GM12892 (cell line): ENCODE data around the gene SPRY1.

ENCODE experiments used
- POLR2A ChIP-seq: IDR thresholded peaks from 2 replicates; pipeline ENCODE4 v1.6.1; 2011; ENCODE audit warnings: low read depth, low read length, control low read depth
- POLR2AphosphoS5 ChIP-seq: IDR thresholded peaks from 2 replicates; pipeline ENCODE4 v1.6.1; 2011; ENCODE audit warnings: low read depth, low read length, control low read depth

GRCh38 chr4:123397144-123398065, 810 bp downstream of the SPRY1 start:
- TF ChIP-seq POLR2AphosphoS5 (no peak), POLR2A (no peak)
